GM12891 (cell line): ENCODE measurements around the gene SDE2.

Source experiments
- PAX5 ChIP-seq: IDR thresholded peaks from 2 replicates; pipeline ENCODE4 v1.6.1; 2011; ENCODE audit warnings: low read length, moderate library complexity, mild to moderate bottlenecking; ENCODE audit not compliant: insufficient read depth, severe bottlenecking
- POLR2A ChIP-seq: IDR thresholded peaks from 2 replicates; pipeline ENCODE4 v1.6.1; 2011; ENCODE audit warnings: low read depth, low read length, control low read depth
- POLR2AphosphoS5 ChIP-seq: IDR thresholded peaks from 2 replicates; pipeline ENCODE4 v1.6.1; 2011; ENCODE audit warnings: low read depth, low read length, control low read depth
- SPI1 ChIP-seq: IDR thresholded peaks from 2 replicates; pipeline ENCODE4 v1.6.1; 2011; ENCODE audit warnings: low read depth, low read length, control low read depth
- TAF1 ChIP-seq: IDR thresholded peaks from 2 replicates; pipeline ENCODE4 v1.6.1; 2011; ENCODE audit warnings: low read depth, low read length, control low read depth

DNA sequence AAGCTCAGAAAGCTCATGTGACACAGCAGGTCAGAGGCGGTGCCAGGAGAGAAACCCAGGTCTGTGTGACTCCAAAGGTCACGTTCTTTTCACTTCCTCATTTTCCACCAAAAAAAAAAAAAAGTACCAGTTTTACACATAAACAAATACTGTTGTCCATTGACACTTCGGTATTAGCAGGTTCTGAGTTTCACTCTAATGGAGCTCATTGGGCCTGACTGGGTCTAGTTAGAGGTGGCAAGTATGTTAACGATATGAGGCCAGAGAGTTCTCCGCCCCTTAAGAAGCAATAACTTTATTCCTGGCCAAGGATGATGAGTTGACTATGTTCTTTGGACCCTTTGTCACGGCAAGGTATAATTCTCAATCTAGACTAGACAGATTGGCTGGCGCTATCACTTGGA, 30.0 kb upstream of the SDE2 start:
- TF ChIP-seq POLR2A, result no peak
- TF ChIP-seq SPI1, result peak; percentile 99
- TF ChIP-seq POLR2AphosphoS5, result no peak
- TF ChIP-seq TAF1, result no peak
- no peak for TF ChIP-seq PAX5
